Measurements from ENCODE around the gene METTL8. TPM values are rescaled to one million over a fixed set of nuclear protein-coding genes. Genes with fewer than 3 reads are reported as not detected.

METTL8 gene
- total RNA-seq, 1 experiment from 2014 or later: 22.4 TPM

GRCh38 chr2:171405546-171405945 is 28.2 kb downstream of the METTL8 start:
- no peaks in the 10 kb centered on the region for H3K36me3 Mint-ChIP-seq (ENCODE audit: insufficient read depth, unreplicated experiment)
- no peak overlapping the region for H3K27ac Mint-ChIP-seq (ENCODE audit: unreplicated experiment)
- no peaks in the 10 kb centered on the region for H3K27me3 Mint-ChIP-seq (ENCODE audit: unreplicated experiment)
- H3K9me3 Mint-ChIP-seq (ENCODE audit: low read depth, unreplicated experiment): peaks cover 6% of the 10 kb centered on the region
- H3K4me1 Mint-ChIP-seq (ENCODE audit: low read depth, unreplicated experiment): peaks cover 21% of the 10 kb centered on the region
- TF ChIP-seq CTCF (IDR thresholded peaks at IDR 0.05; ENCODE audit: unreplicated experiment): no peak
- H3K4me3 Mint-ChIP-seq (ENCODE audit: low read depth, unreplicated experiment): no peak overlapping the region
- no peak for DNase-seq
- CTCF ChIA-PET: interaction anchor here (0.6 to 0.7 kb wide), 2 partner anchors 9 to 10 kb away, joined by 3 read pairs; no protein-coding TSS in a partner anchor
- BruUV-seq (replicated peaks): no TSS peak
- intact Hi-C loops (cut with micrococcal nuclease; ENCODE audit: unreplicated experiment): no loop called here

GRCh38 chr2:171404719-171405118 is 29.1 kb downstream of the METTL8 start:
- no peak overlapping the region for H3K27ac Mint-ChIP-seq (ENCODE audit: unreplicated experiment)
- no peak overlapping the region for H3K4me3 Mint-ChIP-seq (ENCODE audit: low read depth, unreplicated experiment)

GRCh38 chr2:171404261-171404660 is 29.5 kb downstream of the METTL8 start:
- Mint-ChIP-seq H3K9me3 (ENCODE audit: low read depth, unreplicated experiment) (peaks cover 6% of the 10 kb centered on the region), H3K4me1 (ENCODE audit: low read depth, unreplicated experiment) (peaks cover 21% of the 10 kb centered on the region), H3K4me3 (ENCODE audit: low read depth, unreplicated experiment) (no peak overlapping the region), H3K36me3 (ENCODE audit: insufficient read depth, unreplicated experiment) (no peaks in the 10 kb centered on the region), H3K27me3 (ENCODE audit: unreplicated experiment) (no peaks in the 10 kb centered on the region), H3K27ac (ENCODE audit: unreplicated experiment) (no peak overlapping the region)
- intact Hi-C loops (cut with micrococcal nuclease; ENCODE audit: unreplicated experiment): no loop called here
- CTCF ChIA-PET: no interaction called here
- no peak for TF ChIP-seq CTCF (IDR thresholded peaks at IDR 0.05; ENCODE audit: unreplicated experiment)
- BruUV-seq (replicated peaks): no TSS peak
- no peak for DNase-seq

More at GRCh38 chr2:171404719-171405118, 29.1 kb downstream of the METTL8 start:
- no peaks in the 10 kb centered on the region for H3K36me3 Mint-ChIP-seq (ENCODE audit: insufficient read depth, unreplicated experiment)
- peaks cover 6% of the 10 kb centered on the region for H3K9me3 Mint-ChIP-seq (ENCODE audit: low read depth, unreplicated experiment)
- no peaks in the 10 kb centered on the region for H3K27me3 Mint-ChIP-seq (ENCODE audit: unreplicated experiment)
- CTCF ChIA-PET: no interaction called here
- peaks cover 21% of the 10 kb centered on the region for H3K4me1 Mint-ChIP-seq (ENCODE audit: low read depth, unreplicated experiment)
- intact Hi-C loops (cut with micrococcal nuclease; ENCODE audit: unreplicated experiment): no loop called here
- BruUV-seq (replicated peaks): no TSS peak
- DNase-seq: no peak
- no peak for TF ChIP-seq CTCF (IDR thresholded peaks at IDR 0.05; ENCODE audit: unreplicated experiment)

- no TSS peak for BruUV-seq (replicated peaks)
- no peak overlapping the region for H3K27ac Mint-ChIP-seq (ENCODE audit: unreplicated experiment)
- peaks cover 6% of the 10 kb centered on the region for H3K9me3 Mint-ChIP-seq (ENCODE audit: low read depth, unreplicated experiment)
- TF ChIP-seq CTCF (IDR thresholded peaks at IDR 0.05; ENCODE audit: unreplicated experiment): no peak
- CTCF ChIA-PET: no interaction called here
- no peak overlapping the region for H3K4me3 Mint-ChIP-seq (ENCODE audit: low read depth, unreplicated experiment)
- intact Hi-C loops (cut with micrococcal nuclease; ENCODE audit: unreplicated experiment): no loop called here
- no peaks in the 10 kb centered on the region for H3K27me3 Mint-ChIP-seq (ENCODE audit: unreplicated experiment)
- H3K36me3 Mint-ChIP-seq (ENCODE audit: insufficient read depth, unreplicated experiment): no peaks in the 10 kb centered on the region
- peaks cover 21% of the 10 kb centered on the region for H3K4me1 Mint-ChIP-seq (ENCODE audit: low read depth, unreplicated experiment)
- DNase-seq: no peak
These were observed 30.7 kb downstream of the METTL8 start for GRCh38 chr2:171402906-171403580.
